Activated CD8-positive, alpha-beta memory T cell treated with anti-CD3 and anti-CD28 coated beads for 48 hours (primary cell): ENCODE measurements around the gene CD86.
"Not testable (repeated sequence)": the region's sequence is repeated elsewhere in the genome, so short reads cannot be mapped to it uniquely, and the experiment has no call there.

Experiments
- DNase-seq, 3 experiments: peaks; one replicate each; pipeline ENCODE4 v3.0.0-alpha.2; 2020; ENCODE audit warnings: low read depth in 2 of 3, low spot score in 2 of 3

Gene CD86

DNA sequence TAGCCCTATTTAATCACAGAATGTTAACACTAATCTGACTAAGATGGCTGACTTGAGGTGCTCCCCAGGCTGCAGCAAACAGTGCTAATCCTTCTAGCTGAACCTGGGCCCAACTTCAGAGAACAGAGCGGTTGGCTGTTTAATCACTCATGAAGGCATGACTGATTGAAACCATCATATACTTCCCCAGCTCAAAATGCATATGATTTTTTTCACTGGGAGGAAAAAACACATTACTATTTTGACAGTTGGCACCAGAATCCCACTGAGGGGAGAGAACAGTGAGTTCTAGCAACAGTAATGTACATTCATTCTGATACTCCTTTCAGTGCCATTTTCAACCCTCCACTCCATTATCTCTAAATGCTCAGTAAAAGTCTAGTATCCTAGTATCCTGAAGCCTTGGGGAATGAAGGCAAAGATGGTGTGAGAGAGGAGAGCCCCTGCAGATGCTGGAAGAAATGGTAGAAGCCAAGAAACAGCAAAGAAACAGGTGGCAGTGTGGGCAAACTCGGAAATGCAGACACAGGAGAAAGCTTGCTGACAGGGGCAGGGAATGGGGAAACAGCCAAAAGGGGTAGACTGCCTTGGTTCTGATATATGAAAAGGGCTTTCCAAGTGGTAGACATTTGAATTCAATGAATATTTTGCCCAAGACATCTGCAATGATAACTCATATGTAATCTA lies 93.9 kb downstream of the CD86 start:
- DNase-seq: no peak

DNA sequence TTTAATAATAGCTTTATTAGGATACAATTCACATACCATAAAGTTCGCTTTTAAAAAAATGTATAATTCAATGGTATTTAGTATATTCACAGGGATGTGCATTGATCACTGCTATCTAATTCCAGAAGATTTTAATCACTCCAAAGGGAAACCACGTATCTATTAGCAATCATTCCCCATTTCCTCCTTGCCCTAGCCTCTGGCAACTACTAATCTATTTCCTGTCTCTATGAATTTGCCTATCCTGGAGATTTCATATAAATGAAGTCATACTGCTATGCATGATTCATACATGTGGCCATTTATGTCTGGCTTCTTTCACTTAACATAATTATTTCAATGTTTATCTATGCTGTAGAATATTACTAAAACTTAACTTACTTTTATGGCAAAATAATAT lies 96.3 kb downstream of the CD86 start:
- DNase-seq: no peak

DNA sequence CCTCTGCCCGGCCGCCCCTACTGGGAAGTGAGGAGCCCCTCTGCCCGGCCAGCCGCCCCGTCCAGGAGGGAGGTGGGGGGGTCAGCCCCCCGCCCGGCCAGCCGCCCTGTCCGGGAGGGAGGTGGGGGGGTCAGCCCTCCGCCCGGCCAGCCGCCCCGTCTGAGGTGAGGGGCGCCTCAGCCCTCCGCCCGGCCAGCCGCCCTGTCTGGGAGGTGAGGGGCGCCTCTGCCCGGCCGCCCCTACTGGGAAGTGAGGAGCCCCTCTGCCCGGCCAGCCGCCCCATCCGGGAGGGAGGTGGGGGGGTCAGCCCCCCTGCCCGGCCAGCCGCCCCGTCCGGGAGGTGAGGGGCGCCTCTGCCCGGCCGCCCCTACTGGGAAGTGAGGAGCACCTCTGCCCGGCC lies 109.8 kb downstream of the CD86 start:
- DNase-seq: not testable (repeated sequence)

GRCh38 chr3:122167630-122168029 lies 112.5 kb downstream of the CD86 start:
- DNase-seq: no peak

DNA sequence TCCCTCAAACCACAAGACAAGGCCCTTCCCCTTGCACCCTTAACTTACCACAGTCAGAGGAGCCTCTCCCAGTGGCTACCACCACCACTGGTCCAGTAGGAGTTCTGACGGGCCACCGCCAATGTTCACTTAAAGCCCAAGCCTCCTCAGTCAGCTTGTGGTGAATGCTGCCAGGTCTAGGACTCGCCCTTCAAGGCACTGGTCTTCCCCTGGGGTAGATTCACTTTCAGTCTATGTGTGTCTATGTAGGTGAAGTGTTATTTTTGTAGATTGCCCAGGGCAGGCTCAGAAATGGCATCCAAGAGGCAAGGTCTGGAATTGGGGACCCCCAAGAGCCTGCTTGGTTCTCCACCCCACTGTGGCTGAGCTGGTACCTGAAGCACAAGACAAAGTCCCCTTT lies 112.9 kb downstream of the CD86 start:
- DNase-seq: no peak

DNA sequence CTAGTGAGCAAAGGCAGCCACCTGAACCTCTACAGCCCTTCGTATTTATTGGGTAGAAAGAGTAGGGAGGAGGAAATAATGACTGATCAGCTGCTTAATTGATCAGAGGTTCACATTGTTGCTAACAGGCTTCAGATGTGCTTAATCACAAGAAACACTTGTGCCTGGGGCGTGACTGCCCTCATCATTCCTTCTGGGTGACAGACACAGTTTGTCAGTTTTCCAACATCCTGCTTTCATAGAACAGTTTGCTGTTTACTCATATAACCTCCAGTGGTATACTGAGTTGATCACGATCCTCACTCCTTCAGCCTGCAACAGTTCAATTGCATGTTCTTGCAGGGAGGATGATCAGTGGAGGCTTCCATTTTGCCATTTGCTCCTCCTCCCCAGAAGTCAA lies 114.7 kb downstream of the CD86 start:
- DNase-seq: no peak
